ENCODE results near the gene RIN3.

DNA sequence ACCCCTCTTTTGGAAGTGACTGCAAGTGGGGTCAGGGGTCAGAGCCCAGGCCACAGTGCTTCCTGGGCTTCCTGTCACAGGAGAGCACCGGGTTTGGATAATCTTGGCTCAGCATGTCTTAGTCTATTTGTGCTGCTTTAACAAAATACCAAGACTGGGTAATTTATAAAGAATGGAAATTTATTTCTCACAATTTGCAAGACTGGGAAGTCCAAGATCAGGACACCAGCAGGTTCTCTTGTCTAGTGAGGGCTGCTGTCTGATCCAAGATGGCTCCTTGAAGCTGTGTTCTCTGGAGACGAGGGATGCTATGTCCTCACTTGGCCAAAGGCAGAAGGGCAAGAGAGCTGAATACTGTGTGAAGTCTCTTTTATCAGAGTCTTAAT lies 74.1 kb downstream of the RIN3 start:
- TF ChIP-seq, protein P1, sequence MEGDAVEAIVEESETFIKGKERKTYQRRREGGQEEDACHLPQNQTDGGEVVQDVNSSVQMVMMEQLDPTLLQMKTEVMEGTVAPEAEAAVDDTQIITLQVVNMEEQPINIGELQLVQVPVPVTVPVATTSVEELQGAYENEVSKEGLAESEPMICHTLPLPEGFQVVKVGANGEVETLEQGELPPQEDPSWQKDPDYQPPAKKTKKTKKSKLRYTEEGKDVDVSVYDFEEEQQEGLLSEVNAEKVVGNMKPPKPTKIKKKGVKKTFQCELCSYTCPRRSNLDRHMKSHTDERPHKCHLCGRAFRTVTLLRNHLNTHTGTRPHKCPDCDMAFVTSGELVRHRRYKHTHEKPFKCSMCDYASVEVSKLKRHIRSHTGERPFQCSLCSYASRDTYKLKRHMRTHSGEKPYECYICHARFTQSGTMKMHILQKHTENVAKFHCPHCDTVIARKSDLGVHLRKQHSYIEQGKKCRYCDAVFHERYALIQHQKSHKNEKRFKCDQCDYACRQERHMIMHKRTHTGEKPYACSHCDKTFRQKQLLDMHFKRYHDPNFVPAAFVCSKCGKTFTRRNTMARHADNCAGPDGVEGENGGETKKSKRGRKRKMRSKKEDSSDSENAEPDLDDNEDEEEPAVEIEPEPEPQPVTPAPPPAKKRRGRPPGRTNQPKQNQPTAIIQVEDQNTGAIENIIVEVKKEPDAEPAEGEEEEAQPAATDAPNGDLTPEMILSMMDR (IDR thresholded peaks at IDR 0.05), result no peak
- TF ChIP-seq EP300 (IDR thresholded peaks at IDR 0.05), result no peak
